Measurements from ENCODE around the gene GALNT17. TPM values are rescaled to one million over a fixed set of nuclear protein-coding genes. Genes with fewer than 3 reads are reported as not detected.
"Not testable (repeated sequence)": the region's sequence is repeated elsewhere in the genome, so short reads cannot be mapped to it uniquely, and the experiment has no call there.

The GALNT17 gene
- total RNA-seq, 2 donors from 2014 or later, result 46.7 to 58.1 TPM

- no peaks in the 10 kb centered on the region for H3K9me3 ChIP-seq
- WGBS, result 81% methylated on average over 6 of the region's 6 CpGs
- intact Hi-C loops (cut with DNase I), result no loop called here
- no peak overlapping the region for H3K4me3 ChIP-seq
- DNase-seq (ENCODE audit: low spot score), result no peak
- no peaks in the 10 kb centered on the region for H3K36me3 ChIP-seq
- no peaks in the 10 kb centered on the region for H3K27me3 ChIP-seq (replicated peaks; ENCODE audit: insufficient read depth)
- H3K4me1 ChIP-seq (replicated peaks), result no peaks in the 10 kb centered on the region
- TF ChIP-seq CTCF (IDR thresholded peaks at IDR 0.05) (no peak), POLR2AphosphoS5 (IDR thresholded peaks at IDR 0.05) (no peak), POLR2A (IDR thresholded peaks at IDR 0.05) (no peak)
- H3K27ac ChIP-seq, result no peak overlapping the region
These were observed 435.0 kb downstream of the GALNT17 start for GRCh38 chr7:71566991-71567390.

GRCh38 chr7:71574153-71574860 is 442.4 kb downstream of the GALNT17 start:
- intact Hi-C loops (cut with DNase I), result no loop called here
- Histone ChIP-seq H3K4me3 (no peak overlapping the region), H3K27ac (no peak overlapping the region), H3K36me3 (no peaks in the 10 kb centered on the region), H3K9me3 (no peaks in the 10 kb centered on the region), H3K27me3 (replicated peaks; ENCODE audit: insufficient read depth) (no peaks in the 10 kb centered on the region), H3K4me1 (replicated peaks) (no peaks in the 10 kb centered on the region)
- no peak for DNase-seq (ENCODE audit: low spot score)
- no peak for TF ChIP-seq POLR2AphosphoS5 (IDR thresholded peaks at IDR 0.05)
- TF ChIP-seq CTCF (IDR thresholded peaks at IDR 0.05), result no peak
- TF ChIP-seq POLR2A (IDR thresholded peaks at IDR 0.05), result no peak
- WGBS, result 67% methylated on average over 2 of the region's 2 CpGs

GRCh38 chr7:71580027-71580426 is 448.1 kb downstream of the GALNT17 start:
- no peak overlapping the region for H3K27ac ChIP-seq
- no peaks in the 10 kb centered on the region for H3K27me3 ChIP-seq (replicated peaks; ENCODE audit: insufficient read depth)
- H3K4me1 ChIP-seq (replicated peaks), result no peaks in the 10 kb centered on the region
- 93% methylated on average over 1 of the region's 1 CpG for WGBS
- no peaks in the 10 kb centered on the region for H3K36me3 ChIP-seq
- intact Hi-C loops (cut with DNase I), result no loop called here
- TF ChIP-seq POLR2AphosphoS5 (IDR thresholded peaks at IDR 0.05) (no peak), CTCF (IDR thresholded peaks at IDR 0.05) (no peak), POLR2A (IDR thresholded peaks at IDR 0.05) (no peak)
- H3K4me3 ChIP-seq, result no peak overlapping the region
- no peak for DNase-seq (ENCODE audit: low spot score)
- H3K9me3 ChIP-seq, result no peaks in the 10 kb centered on the region

GRCh38 chr7:71584256-71584655 is 452.3 kb downstream of the GALNT17 start:
- Histone ChIP-seq H3K9me3 (no peaks in the 10 kb centered on the region), H3K4me3 (no peak overlapping the region), H3K27me3 (replicated peaks; ENCODE audit: insufficient read depth) (no peaks in the 10 kb centered on the region), H3K36me3 (no peaks in the 10 kb centered on the region), H3K27ac (no peak overlapping the region), H3K4me1 (replicated peaks) (no peaks in the 10 kb centered on the region)
- 46% methylated on average over 3 of the region's 3 CpGs for WGBS
- intact Hi-C loops (cut with DNase I), result no loop called here
- TF ChIP-seq CTCF (IDR thresholded peaks at IDR 0.05), result no peak
- TF ChIP-seq POLR2A (IDR thresholded peaks at IDR 0.05), result no peak
- TF ChIP-seq POLR2AphosphoS5 (IDR thresholded peaks at IDR 0.05), result no peak
- DNase-seq (ENCODE audit: low spot score), result no peak

- Histone ChIP-seq H3K27ac (no peak overlapping the region), H3K4me1 (replicated peaks) (no peaks in the 10 kb centered on the region), H3K4me3 (no peak overlapping the region), H3K36me3 (no peaks in the 10 kb centered on the region), H3K27me3 (replicated peaks; ENCODE audit: insufficient read depth) (no peaks in the 10 kb centered on the region), H3K9me3 (no peaks in the 10 kb centered on the region)
- intact Hi-C loops (cut with DNase I), result no loop called here
- 92% methylated on average over 7 of the region's 7 CpGs for WGBS
- TF ChIP-seq CTCF (IDR thresholded peaks at IDR 0.05), result no peak
- no peak for TF ChIP-seq POLR2AphosphoS5 (IDR thresholded peaks at IDR 0.05)
- no peak for TF ChIP-seq POLR2A (IDR thresholded peaks at IDR 0.05)
- no peak for DNase-seq (ENCODE audit: low spot score)
These were observed 459.9 kb downstream of the GALNT17 start for GRCh38 chr7:71591876-71592275.

GRCh38 chr7:71592388-71592787 is 460.4 kb downstream of the GALNT17 start:
- intact Hi-C loops (cut with DNase I); H3K27me3 ChIP-seq (replicated peaks; ENCODE audit: insufficient read depth); H3K27ac ChIP-seq; H3K4me1 ChIP-seq (replicated peaks); H3K9me3 ChIP-seq; H3K36me3 ChIP-seq; H3K4me3 ChIP-seq; DNase-seq (ENCODE audit: low spot score): not testable (repeated sequence)
- WGBS, result 88% methylated on average over 4 of the region's 4 CpGs

Data from prostate gland (tissue), 2 donors.